Liver (tissue), 9 donors: Measurements from ENCODE around the gene CFAP45. TPM values are rescaled to one million over a fixed set of nuclear protein-coding genes. Genes with fewer than 3 reads are reported as not detected.
A peak's percentile ranks its signal among the peaks of the same experiment; 100 is the strongest.

Experiments used
- DNase-seq: peaks from one replicate; pipeline ENCODE4 v3.0.0-alpha.2; 2017; ENCODE audit warnings: low spot score
- H3K27ac ChIP-seq, 2 donors: one replicate each; pipeline ENCODE4 v1.7.0; 2013; ENCODE audit warnings: inconsistent platforms in 2 of 2, low read length in 2 of 2, control low read depth in 1 of 2, low read depth in 1 of 2, mild to moderate bottlenecking in 1 of 2
- H3K27me3 ChIP-seq, 4 donors: one replicate each; pipeline versions ENCODE4 v1.6.1 to v1.7.0; 2013; ENCODE audit warnings: low read length in 3 of 4, inconsistent platforms in 1 of 4, mild to moderate bottlenecking in 1 of 4, moderate library complexity in 1 of 4; ENCODE audit not compliant: control insufficient read depth in 4 of 4, insufficient read depth in 4 of 4
- H3K36me3 ChIP-seq, 4 donors: one replicate each; pipeline versions ENCODE4 v1.6.1 to v1.7.0; 2013; ENCODE audit warnings: low read length in 3 of 4, mild to moderate bottlenecking in 3 of 4, low read depth in 1 of 4, moderate library complexity in 1 of 4; ENCODE audit not compliant: control insufficient read depth in 4 of 4, insufficient read depth in 3 of 4
- H3K4me1 ChIP-seq, 4 donors: one replicate each; pipeline versions ENCODE4 v1.6.1 to v1.7.0; 2013; ENCODE audit warnings: low read length in 3 of 4, mild to moderate bottlenecking in 3 of 4, moderate library complexity in 1 of 4; ENCODE audit not compliant: control insufficient read depth in 4 of 4, insufficient read depth in 4 of 4
- H3K4me3 ChIP-seq, 3 donors: one replicate each; pipeline versions ENCODE4 v1.6.1 to v1.7.0; 2013; ENCODE audit warnings: low read length in 3 of 3, control low read depth in 1 of 3, low read depth in 1 of 3, mild to moderate bottlenecking in 1 of 3
- H3K9ac ChIP-seq, 2 donors: one replicate each; pipeline ENCODE4 v1.7.0; 2013; ENCODE audit warnings: low read length in 2 of 2, mild to moderate bottlenecking in 2 of 2, moderate library complexity in 2 of 2, control low read depth in 1 of 2, low read depth in 1 of 2
- H3K9me3 ChIP-seq, 4 donors: one replicate each; pipeline versions ENCODE4 v1.6.1 to v1.7.0; 2013; ENCODE audit warnings: low read length in 3 of 4; ENCODE audit not compliant: control insufficient read depth in 4 of 4
- EGR1 ChIP-seq, 2 donors: IDR thresholded peaks; 2 replicates each; pipeline ENCODE4 v1.6.1; 2016 to 2018; ENCODE audit warnings: antibody characterized with exemption in 2 of 2, low read depth in 2 of 2
- FOXA1 ChIP-seq: IDR thresholded peaks from 2 replicates; pipeline ENCODE4 v1.6.1; 2016; ENCODE audit warnings: antibody characterized with exemption
- FOXA2 ChIP-seq: IDR thresholded peaks from 2 replicates; pipeline ENCODE4 v1.6.1; 2016; ENCODE audit warnings: antibody characterized with exemption
- GABPA ChIP-seq, 2 donors: IDR thresholded peaks in 1 of 2; conservative IDR thresholded peaks in 1 of 2; 2 replicates each; pipeline ENCODE4 v1.6.1; 2016; ENCODE audit warnings: antibody characterized with exemption in 2 of 2, mild to moderate bottlenecking in 1 of 2, moderate library complexity in 1 of 2
- HNF4A ChIP-seq, 2 donors: conservative IDR thresholded peaks; 2 replicates each; pipeline ENCODE4 v1.6.1; 2016; ENCODE audit warnings: antibody characterized with exemption in 2 of 2, mild to moderate bottlenecking in 2 of 2
- HNF4G ChIP-seq: IDR thresholded peaks from 2 replicates; pipeline ENCODE4 v1.6.1; 2016; ENCODE audit warnings: antibody characterized with exemption
- JUND ChIP-seq, 2 donors: IDR thresholded peaks; 2 replicates each; pipeline ENCODE4 v1.6.1; 2016; ENCODE audit warnings: antibody characterized with exemption in 2 of 2
- NR2F2 ChIP-seq: IDR thresholded peaks from 2 replicates; pipeline ENCODE4 v1.6.1; 2016; ENCODE audit warnings: antibody characterized with exemption
- RAD21 ChIP-seq, 2 donors: IDR thresholded peaks; 2 replicates each; pipeline ENCODE4 v1.6.1; 2016; ENCODE audit warnings: antibody characterized with exemption in 2 of 2, mild to moderate bottlenecking in 2 of 2
- RXRA ChIP-seq, 2 donors: IDR thresholded peaks; 2 replicates each; pipeline ENCODE4 v1.6.1; 2017 to 2018; ENCODE audit warnings: antibody characterized with exemption in 2 of 2, mild to moderate bottlenecking in 1 of 2
- SP1 ChIP-seq: IDR thresholded peaks from 2 replicates; pipeline ENCODE4 v1.6.1; 2018; ENCODE audit warnings: antibody characterized with exemption, mild to moderate bottlenecking
- TAF1 ChIP-seq: conservative IDR thresholded peaks from 2 replicates; pipeline ENCODE4 v1.6.1; 2016; ENCODE audit warnings: antibody characterized with exemption, mild to moderate bottlenecking
- WGBS: extraction: QIAGEN DNeasy Blood & Tissue Kit; methylation state at CpG from one replicate; pipeline ENCODE4 v1.1.7; 2013; 5-methylcytosine and 5-hydroxymethylcytosine counted together
- polyA plus RNA-seq, 2 donors: library from polyadenylated mRNA; stranded (reverse) in 1 of 2; unstranded in 1 of 2; fragments of 200-250 nt in 1 of 2; fragments of >200 nt in 1 of 2; fragmentation: Nextera tagmentation in 1 of 2; extraction: Ambion mirVana in 1 of 2; gene quantifications; one replicate each; pipeline versions ENCODE4 v1.2.1 to v1.2.3, GENCODE V29; 2013 to 2015
- total RNA-seq, 2 donors: library from RNA; depleted of rRNA; stranded (reverse); fragments of >200 nt; gene quantifications; one replicate each; pipeline ENCODE4 v1.2.3, GENCODE V29; 2014
- TF ChIP-seq, protein P1 (sequence below): IDR thresholded peaks from 2 replicates; pipeline ENCODE4 v1.6.1; 2016; ENCODE audit warnings: antibody characterized with exemption
- TF ChIP-seq, protein P2 (sequence below): fragments of 150-350 bp; IDR thresholded peaks from 2 replicates; pipeline ENCODE4 v1.5.1; 2017; ENCODE audit warnings: improper control_type of control experiment, low read depth, low read length; ENCODE audit not compliant: missing input control
- TF ChIP-seq, protein P3 (sequence below): IDR thresholded peaks from 2 replicates; pipeline ENCODE4 v1.6.1; 2016; ENCODE audit warnings: antibody characterized with exemption
- TF ChIP-seq, protein P4 (sequence below): IDR thresholded peaks from 2 replicates; pipeline ENCODE4 v1.6.1; 2016; ENCODE audit warnings: antibody characterized with exemption
- donor health status: healthy.
- donor health status: healthy.
- donor health status: healthy.
- donor health status: healthy.
- donor health status: healthy.

Gene CFAP45
- total and polyA plus RNA-seq, 4 donors, result 0.03 to 0.24 TPM; not detected in 2

DNA sequence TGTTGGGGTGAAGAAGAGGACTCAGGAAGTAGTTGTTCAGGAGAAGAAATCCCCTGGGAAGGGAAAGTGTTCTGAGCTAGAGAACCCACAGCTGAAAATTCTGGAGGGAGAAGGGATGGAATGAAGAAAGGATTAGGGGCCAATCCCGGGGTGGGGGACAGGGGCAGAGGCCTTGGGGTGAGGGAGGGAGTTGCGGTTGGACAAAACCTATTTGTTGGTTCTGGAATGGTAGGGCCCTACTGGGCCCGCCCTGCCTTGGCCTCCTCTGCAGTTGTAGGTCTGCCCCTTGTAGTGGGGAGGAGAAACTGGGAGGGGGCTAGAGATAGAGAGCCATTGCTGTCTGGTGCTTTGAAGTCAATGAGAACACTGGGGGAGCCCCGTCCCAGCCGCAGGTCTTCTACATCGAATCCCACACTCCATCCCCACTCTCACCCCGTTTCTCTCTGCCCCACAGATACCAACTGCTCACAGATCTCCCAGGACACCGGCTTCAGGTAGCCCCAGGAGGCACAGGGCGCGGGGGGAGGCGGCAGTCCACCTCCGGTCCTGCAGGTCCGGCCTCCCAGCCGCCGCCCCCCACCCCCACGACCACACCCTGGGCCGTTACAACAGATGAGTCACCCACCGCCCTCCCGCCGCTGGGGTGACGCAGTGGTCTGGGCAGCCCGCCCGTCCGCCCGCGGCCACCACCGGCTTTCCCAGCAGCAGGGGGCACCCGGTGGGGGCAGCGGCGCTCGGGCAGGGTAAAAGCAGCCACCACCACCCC lies 24.2 kb upstream of the CFAP45 start:
- 15% methylated on average over 31 of the region's 31 CpGs for WGBS
- peak overlapping the region; percentile 95 to 97 for H3K27ac ChIP-seq
- peaks cover 13 to 17% (median 15%) of the 10 kb centered on the region in 4 donors for H3K36me3 ChIP-seq
- H3K9me3 ChIP-seq, result no peaks in the 10 kb centered on the region
- no peaks in the 10 kb centered on the region for H3K27me3 ChIP-seq
- peak overlapping the region; percentile 72 to 81 for H3K9ac ChIP-seq
- peak overlapping the region; percentile 62 to 92 (median 86) for H3K4me3 ChIP-seq
- TF ChIP-seq JUND (IDR thresholded peaks at IDR 0.05) (peak in 1 of 2 donors; percentile 72), HNF4G (no peak), NR2F2 (peak; percentile 15)
- DNase-seq, result peak; percentile 58
- peaks cover 12 to 37% (median 23%) of the 10 kb centered on the region in 4 donors for H3K4me1 ChIP-seq

DNA sequence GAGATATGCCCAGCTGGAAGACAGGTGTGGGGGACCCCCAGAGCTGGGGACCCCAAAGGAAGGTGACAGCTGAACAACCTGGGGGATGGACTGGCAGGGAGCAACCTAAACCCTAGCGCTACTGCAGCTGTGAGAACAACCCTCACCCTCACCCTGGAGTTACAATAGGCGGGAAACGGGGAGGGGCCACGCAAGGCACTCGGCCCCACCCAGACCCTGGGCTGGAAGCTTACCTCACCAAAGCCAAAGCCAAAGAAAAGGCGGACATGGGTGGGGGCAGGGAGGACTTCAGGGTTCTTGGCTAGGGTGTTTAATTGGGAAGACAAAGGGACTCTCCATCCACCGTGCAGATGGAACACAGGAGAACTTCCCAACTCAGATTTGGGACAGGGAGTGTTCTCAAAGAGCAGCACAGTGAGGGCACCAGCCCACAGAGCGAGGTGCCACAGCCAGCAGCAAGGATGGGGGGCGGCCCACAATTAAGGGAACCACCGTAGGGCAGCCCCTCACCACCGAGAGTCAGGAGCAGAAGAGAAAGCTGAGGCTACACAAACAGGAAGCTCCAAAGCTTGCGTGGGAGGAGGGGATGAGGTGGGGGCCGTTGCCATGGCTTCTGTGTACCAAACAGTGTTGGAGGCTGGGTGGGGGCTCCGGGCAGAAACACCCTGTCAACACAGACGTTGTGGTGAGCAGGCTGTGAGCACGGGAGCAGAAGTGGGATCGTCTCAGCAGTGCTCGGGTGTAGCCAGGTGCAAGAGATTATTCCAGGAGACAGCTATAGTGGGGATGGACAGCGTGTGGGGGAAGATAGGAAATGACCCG lies 23.4 kb upstream of the CFAP45 start:
- Histone ChIP-seq H3K4me1 (peaks cover 12 to 37% (median 23%) of the 10 kb centered on the region in 4 donors), H3K27me3 (no peaks in the 10 kb centered on the region), H3K9me3 (no peaks in the 10 kb centered on the region), H3K27ac (peak overlapping the region; percentile 95 to 97), H3K36me3 (peaks cover 12 to 23% (median 19%) of the 10 kb centered on the region in 4 donors), H3K4me3 (peak overlapping the region; percentile 62 to 92 (median 86)), H3K9ac (peak overlapping the region; percentile 72 to 81)
- WGBS, result 34% methylated on average over 20 of the region's 20 CpGs
- no peak for TF ChIP-seq TAF1
- TF ChIP-seq RXRA (IDR thresholded peaks at IDR 0.05), result peak in 1 of 2 donors; percentile 10
- peak; percentile 51 to 57 for TF ChIP-seq EGR1 (IDR thresholded peaks at IDR 0.05; ENCODE audit: low read depth in 2 of 2)
- peak; percentile 65 for DNase-seq

DNA sequence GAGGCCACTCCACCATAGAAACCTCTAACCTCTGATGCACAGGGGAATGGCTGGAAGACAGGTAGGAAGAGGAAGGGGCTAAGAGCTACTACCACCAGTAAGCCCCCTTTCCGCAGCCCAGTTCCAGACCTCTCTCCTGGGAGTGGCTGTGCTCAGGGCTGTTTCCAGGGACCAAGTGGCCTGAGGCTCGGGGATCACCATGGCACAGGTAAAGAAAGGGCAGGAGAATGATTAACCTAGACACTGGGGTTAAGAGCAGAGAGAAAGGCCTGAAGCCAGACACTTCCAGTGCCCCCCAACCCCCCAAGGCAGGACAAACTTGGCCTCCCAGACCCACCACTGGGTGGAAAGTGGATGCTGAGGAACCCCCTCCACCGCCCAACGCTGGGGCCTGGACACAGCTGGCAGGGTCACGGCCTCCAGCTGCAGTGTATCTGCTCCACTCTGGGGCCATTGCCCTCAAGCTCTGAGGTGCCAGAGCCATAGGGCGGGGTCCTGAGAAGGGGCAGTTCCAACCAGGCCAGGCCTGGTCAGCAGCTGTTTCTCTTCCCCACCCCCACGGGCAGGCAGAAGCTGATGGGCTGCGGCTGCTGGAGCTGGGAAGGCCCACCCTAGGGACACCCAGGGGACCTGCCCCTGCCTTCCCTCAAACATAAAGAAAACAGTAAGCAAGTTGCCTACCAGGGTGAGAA lies 22.7 kb upstream of the CFAP45 start:
- H3K36me3 ChIP-seq, result peaks cover 8 to 30% (median 18%) of the 10 kb centered on the region in 4 donors
- DNase-seq, result peak; percentile 62
- peak overlapping the region; percentile 16 to 56 for H3K9ac ChIP-seq
- peak overlapping the region; percentile 95 to 97 for H3K27ac ChIP-seq
- H3K4me3 ChIP-seq, result peak overlapping the region; percentile 28 to 62 (median 45)
- H3K9me3 ChIP-seq, result no peaks in the 10 kb centered on the region
- WGBS, result 13% methylated on average over 8 of the region's 8 CpGs
- no peaks in the 10 kb centered on the region for H3K27me3 ChIP-seq
- peaks cover 12 to 37% (median 23%) of the 10 kb centered on the region in 4 donors for H3K4me1 ChIP-seq
- TF ChIP-seq, protein P1, sequence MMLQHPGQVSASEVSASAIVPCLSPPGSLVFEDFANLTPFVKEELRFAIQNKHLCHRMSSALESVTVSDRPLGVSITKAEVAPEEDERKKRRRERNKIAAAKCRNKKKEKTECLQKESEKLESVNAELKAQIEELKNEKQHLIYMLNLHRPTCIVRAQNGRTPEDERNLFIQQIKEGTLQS, result no peak
- TF ChIP-seq, protein P2, sequence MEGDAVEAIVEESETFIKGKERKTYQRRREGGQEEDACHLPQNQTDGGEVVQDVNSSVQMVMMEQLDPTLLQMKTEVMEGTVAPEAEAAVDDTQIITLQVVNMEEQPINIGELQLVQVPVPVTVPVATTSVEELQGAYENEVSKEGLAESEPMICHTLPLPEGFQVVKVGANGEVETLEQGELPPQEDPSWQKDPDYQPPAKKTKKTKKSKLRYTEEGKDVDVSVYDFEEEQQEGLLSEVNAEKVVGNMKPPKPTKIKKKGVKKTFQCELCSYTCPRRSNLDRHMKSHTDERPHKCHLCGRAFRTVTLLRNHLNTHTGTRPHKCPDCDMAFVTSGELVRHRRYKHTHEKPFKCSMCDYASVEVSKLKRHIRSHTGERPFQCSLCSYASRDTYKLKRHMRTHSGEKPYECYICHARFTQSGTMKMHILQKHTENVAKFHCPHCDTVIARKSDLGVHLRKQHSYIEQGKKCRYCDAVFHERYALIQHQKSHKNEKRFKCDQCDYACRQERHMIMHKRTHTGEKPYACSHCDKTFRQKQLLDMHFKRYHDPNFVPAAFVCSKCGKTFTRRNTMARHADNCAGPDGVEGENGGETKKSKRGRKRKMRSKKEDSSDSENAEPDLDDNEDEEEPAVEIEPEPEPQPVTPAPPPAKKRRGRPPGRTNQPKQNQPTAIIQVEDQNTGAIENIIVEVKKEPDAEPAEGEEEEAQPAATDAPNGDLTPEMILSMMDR, result no peak
- TF ChIP-seq HNF4A (conservative IDR thresholded peaks at IDR 0.05) (peak; percentile 70 to 73), JUND (IDR thresholded peaks at IDR 0.05) (no peak), SP1 (peak; percentile 87), RAD21 (IDR thresholded peaks at IDR 0.05) (peak in 1 of 2 donors; percentile 24), NR2F2 (peak; percentile 94), FOXA1 (no peak), RXRA (IDR thresholded peaks at IDR 0.05) (peak; percentile 98 to 99), GABPA (IDR thresholded peaks at IDR 0.05 in 1 of 2, conservative IDR thresholded peaks at IDR 0.05 in 1 of 2) (no peak), EGR1 (IDR thresholded peaks at IDR 0.05; ENCODE audit: low read depth in 2 of 2) (peak in 1 of 2 donors; percentile 25), HNF4G (no peak), FOXA2 (no peak)
- TF ChIP-seq, protein P3, sequence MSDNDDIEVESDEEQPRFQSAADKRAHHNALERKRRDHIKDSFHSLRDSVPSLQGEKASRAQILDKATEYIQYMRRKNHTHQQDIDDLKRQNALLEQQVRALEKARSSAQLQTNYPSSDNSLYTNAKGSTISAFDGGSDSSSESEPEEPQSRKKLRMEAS, result peak; percentile 23
- TF ChIP-seq, protein P4, sequence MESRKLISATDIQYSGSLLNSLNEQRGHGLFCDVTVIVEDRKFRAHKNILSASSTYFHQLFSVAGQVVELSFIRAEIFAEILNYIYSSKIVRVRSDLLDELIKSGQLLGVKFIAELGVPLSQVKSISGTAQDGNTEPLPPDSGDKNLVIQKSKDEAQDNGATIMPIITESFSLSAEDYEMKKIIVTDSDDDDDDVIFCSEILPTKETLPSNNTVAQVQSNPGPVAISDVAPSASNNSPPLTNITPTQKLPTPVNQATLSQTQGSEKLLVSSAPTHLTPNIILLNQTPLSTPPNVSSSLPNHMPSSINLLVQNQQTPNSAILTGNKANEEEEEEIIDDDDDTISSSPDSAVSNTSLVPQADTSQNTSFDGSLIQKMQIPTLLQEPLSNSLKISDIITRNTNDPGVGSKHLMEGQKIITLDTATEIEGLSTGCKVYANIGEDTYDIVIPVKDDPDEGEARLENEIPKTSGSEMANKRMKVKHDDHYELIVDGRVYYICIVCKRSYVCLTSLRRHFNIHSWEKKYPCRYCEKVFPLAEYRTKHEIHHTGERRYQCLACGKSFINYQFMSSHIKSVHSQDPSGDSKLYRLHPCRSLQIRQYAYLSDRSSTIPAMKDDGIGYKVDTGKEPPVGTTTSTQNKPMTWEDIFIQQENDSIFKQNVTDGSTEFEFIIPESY, result no peak
